ENCODE data around the gene SPON2.
A peak's percentile ranks its signal among the peaks of the same experiment; 100 is the strongest.

The SPON2 gene

DNA sequence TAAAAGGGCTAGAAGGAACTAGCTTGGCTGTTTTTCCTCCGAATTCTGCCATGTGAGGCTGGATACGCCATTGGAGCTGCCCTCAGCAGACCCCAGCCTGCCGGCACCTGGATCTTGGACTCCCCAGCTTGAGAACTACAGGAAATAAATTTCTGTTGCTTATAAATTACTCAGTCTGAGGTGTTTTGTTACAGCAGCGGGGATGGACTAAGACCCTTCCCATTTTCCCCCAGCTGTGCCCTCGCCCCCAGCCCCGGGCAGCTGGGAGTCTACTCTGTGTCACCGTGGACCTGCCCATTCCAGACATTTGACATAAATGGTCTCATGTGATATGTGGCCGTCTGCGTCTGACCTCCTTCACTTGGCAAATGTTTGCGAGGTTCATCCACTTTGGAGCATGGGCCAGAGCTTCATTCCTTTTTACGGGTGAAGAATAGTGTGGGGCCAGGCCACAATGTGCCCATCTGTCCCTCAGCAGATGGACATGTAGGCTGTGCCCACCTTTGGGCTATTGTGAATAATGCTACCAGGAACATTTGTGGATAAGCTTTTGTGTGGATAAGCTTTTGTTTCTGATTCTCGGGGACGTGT is 30.7 kb upstream of the SPON2 start:
- Histone ChIP-seq H3K4me3 (ENCODE audit: insufficient read length, low read depth) (no peak overlapping the region), H3K27me3 (ENCODE audit: insufficient read depth, insufficient read length) (no peaks in the 10 kb centered on the region), H3K4me1 (ENCODE audit: insufficient read depth, insufficient read length) (peaks cover 23% of the 10 kb centered on the region), H3K9ac (ENCODE audit: insufficient read length, low read depth) (no peak overlapping the region), H3K9me3 (ENCODE audit: insufficient read depth, low read length) (no peaks in the 10 kb centered on the region), H3K36me3 (ENCODE audit: insufficient read depth, insufficient read length, low read length) (no peaks in the 10 kb centered on the region)
- DNase-seq (ENCODE audit: low read depth, low spot score) = no peak
- TF ChIP-seq SUZ12 (IDR thresholded peaks at IDR 0.05; ENCODE audit: extremely low read depth, insufficient read depth, insufficient read length) (no peak), ZNF274 (IDR thresholded peaks at IDR 0.05; ENCODE audit: low read depth, low read length) (no peak), YY1 (IDR thresholded peaks at IDR 0.05; ENCODE audit: insufficient read depth, insufficient read length) (no peak)

DNA sequence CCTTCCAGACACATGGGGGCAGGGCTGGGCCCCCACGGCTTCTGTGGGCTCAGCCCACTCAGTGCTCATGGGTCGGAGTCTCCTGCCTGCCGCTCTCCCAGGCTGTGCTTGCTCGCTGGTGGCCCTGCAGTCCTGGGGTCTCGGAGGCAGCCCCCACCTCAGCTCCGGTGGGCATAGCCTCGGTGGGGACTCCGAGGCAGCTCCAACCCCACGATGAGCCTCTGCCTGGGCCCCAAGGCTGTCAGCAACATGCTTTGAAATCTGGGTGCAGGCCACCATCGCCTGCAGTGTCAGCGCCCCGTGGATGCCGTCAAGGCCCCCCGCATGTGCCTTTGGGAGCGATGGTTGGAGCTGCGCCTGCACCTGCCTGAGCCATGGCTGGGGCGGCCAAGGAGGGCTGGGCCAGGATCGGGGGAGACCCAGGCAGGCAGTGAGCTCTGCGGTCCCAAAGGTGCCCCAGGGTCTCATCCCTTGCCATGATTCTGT is 30.2 kb upstream of the SPON2 start:
- H3K27me3 ChIP-seq (ENCODE audit: insufficient read depth, insufficient read length) = no peaks in the 10 kb centered on the region
- no peak overlapping the region for H3K9ac ChIP-seq (ENCODE audit: insufficient read length, low read depth)
- peaks cover 20% of the 10 kb centered on the region for H3K4me1 ChIP-seq (ENCODE audit: insufficient read depth, insufficient read length)
- no peaks in the 10 kb centered on the region for H3K9me3 ChIP-seq (ENCODE audit: insufficient read depth, low read length)
- DNase-seq (ENCODE audit: low read depth, low spot score) = no peak
- H3K4me3 ChIP-seq (ENCODE audit: insufficient read length, low read depth) = no peak overlapping the region
- TF ChIP-seq YY1 (IDR thresholded peaks at IDR 0.05; ENCODE audit: insufficient read depth, insufficient read length) = no peak
- TF ChIP-seq ZNF274 (IDR thresholded peaks at IDR 0.05; ENCODE audit: low read depth, low read length) = no peak
- TF ChIP-seq SUZ12 (IDR thresholded peaks at IDR 0.05; ENCODE audit: extremely low read depth, insufficient read depth, insufficient read length) = no peak
- no peaks in the 10 kb centered on the region for H3K36me3 ChIP-seq (ENCODE audit: insufficient read depth, insufficient read length, low read length)

GRCh38 chr4:1201851-1202525 is 29.6 kb upstream of the SPON2 start:
- Histone ChIP-seq H3K4me3 (ENCODE audit: insufficient read length, low read depth) (no peak overlapping the region), H3K9me3 (ENCODE audit: insufficient read depth, low read length) (no peaks in the 10 kb centered on the region), H3K9ac (ENCODE audit: insufficient read length, low read depth) (no peak overlapping the region), H3K27me3 (ENCODE audit: insufficient read depth, insufficient read length) (no peaks in the 10 kb centered on the region), H3K4me1 (ENCODE audit: insufficient read depth, insufficient read length) (peaks cover 20% of the 10 kb centered on the region), H3K36me3 (ENCODE audit: insufficient read depth, insufficient read length, low read length) (no peaks in the 10 kb centered on the region)
- no peak for DNase-seq (ENCODE audit: low read depth, low spot score)
- TF ChIP-seq SUZ12 (IDR thresholded peaks at IDR 0.05; ENCODE audit: extremely low read depth, insufficient read depth, insufficient read length) (no peak), YY1 (IDR thresholded peaks at IDR 0.05; ENCODE audit: insufficient read depth, insufficient read length) (no peak), ZNF274 (IDR thresholded peaks at IDR 0.05; ENCODE audit: low read depth, low read length) (no peak)

GRCh38 chr4:1200425-1201035 is 28.1 kb upstream of the SPON2 start:
- Histone ChIP-seq H3K9me3 (ENCODE audit: insufficient read depth, low read length) (no peaks in the 10 kb centered on the region), H3K36me3 (ENCODE audit: insufficient read depth, insufficient read length, low read length) (no peaks in the 10 kb centered on the region), H3K27me3 (ENCODE audit: insufficient read depth, insufficient read length) (no peaks in the 10 kb centered on the region), H3K4me1 (ENCODE audit: insufficient read depth, insufficient read length) (peaks cover 13% of the 10 kb centered on the region), H3K9ac (ENCODE audit: insufficient read length, low read depth) (peak overlapping the region; percentile 16), H3K4me3 (ENCODE audit: insufficient read length, low read depth) (no peak overlapping the region)
- TF ChIP-seq ZNF274 (IDR thresholded peaks at IDR 0.05; ENCODE audit: low read depth, low read length) (no peak), YY1 (IDR thresholded peaks at IDR 0.05; ENCODE audit: insufficient read depth, insufficient read length) (no peak), SUZ12 (IDR thresholded peaks at IDR 0.05; ENCODE audit: extremely low read depth, insufficient read depth, insufficient read length) (no peak)
- no peak for DNase-seq (ENCODE audit: low read depth, low spot score)

DNA sequence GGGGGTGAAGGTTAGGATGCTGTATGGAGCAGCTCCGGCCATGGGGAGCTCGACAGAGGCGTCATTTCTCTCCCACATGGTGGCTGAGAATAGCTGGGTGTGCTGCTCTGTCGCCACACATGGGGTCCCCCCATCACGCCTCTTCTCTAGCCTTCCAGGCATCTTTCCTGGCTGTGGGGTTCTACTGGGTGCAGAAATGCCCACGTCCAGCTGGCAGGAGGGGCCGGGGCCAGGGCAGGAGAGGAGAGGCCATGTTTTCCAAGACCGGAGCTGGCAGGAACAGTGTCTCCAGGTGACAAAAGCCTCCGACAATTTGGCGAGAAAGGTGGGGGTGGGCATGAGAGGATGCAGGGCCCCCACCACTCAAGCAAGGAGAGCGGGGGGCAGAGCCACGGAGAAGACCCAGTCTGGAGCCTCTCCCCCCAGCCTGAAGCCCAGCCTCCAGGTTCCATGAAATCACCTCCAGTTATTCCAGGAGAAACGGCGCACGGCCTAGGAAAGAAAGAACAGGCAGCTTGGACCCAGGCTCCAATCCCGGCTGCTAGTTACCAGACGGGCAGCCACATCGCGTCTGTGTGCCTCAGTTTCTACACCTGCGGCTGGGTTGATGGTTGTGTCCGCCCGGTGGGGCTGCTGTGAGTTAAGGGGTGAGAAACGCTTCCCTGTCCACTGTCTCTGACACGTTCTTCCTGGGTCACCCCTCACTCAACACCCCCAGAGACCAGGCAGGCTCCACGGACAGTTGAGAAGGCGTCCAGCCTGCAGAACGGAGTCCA is 27.4 kb upstream of the SPON2 start:
- TF ChIP-seq SUZ12 (IDR thresholded peaks at IDR 0.05; ENCODE audit: extremely low read depth, insufficient read depth, insufficient read length) (no peak), ZNF274 (IDR thresholded peaks at IDR 0.05; ENCODE audit: low read depth, low read length) (no peak), YY1 (IDR thresholded peaks at IDR 0.05; ENCODE audit: insufficient read depth, insufficient read length) (no peak)

DNA sequence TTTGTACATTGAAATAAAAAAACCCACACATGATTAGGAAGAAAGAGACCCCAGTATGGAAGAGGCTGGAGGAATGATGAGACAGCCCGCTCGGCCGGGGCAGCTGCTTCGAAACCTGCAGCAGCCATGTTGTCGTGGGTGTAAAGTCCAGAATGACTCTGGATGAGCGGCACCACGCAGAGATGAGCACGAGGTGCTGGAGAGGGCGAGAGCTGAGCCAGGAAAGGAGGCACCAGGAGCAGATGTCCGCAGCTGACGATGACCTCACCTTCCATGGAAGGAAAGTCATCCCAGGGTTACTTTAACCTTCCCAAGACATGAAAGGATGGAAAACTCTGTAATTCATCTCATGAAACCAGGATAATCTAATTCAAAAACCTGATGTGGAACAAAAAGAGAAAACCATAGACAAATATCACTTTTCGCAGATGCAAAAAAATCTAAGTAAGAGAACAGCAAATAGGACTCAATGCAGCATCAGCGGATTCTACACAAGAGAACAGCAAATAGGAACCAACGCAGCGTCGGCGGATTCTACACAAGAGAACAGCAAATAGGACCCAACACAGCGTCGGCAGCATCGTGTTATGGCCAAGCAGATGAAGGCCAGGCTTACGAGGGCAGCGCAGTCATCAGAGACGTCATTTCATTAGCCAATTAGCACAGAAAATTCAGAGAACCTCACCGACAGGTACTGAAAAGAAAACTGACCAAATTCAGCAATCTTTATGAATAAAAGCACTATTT is 25.9 kb upstream of the SPON2 start:
- Histone ChIP-seq H3K9me3 (ENCODE audit: insufficient read depth, low read length) (no peaks in the 10 kb centered on the region), H3K36me3 (ENCODE audit: insufficient read depth, insufficient read length, low read length) (no peaks in the 10 kb centered on the region), H3K9ac (ENCODE audit: insufficient read length, low read depth) (no peak overlapping the region), H3K4me3 (ENCODE audit: insufficient read length, low read depth) (no peak overlapping the region), H3K27me3 (ENCODE audit: insufficient read depth, insufficient read length) (no peaks in the 10 kb centered on the region), H3K4me1 (ENCODE audit: insufficient read depth, insufficient read length) (peaks cover 9% of the 10 kb centered on the region)
- no peak for TF ChIP-seq ZNF274 (IDR thresholded peaks at IDR 0.05; ENCODE audit: low read depth, low read length)
- DNase-seq (ENCODE audit: low read depth, low spot score) = no peak

More for the DNA sequence above, 27.4 kb upstream of the SPON2 start:
- DNase-seq (ENCODE audit: low read depth, low spot score) = no peak
- H3K27me3 ChIP-seq (ENCODE audit: insufficient read depth, insufficient read length) = no peaks in the 10 kb centered on the region
- H3K4me3 ChIP-seq (ENCODE audit: insufficient read length, low read depth) = no peak overlapping the region
- H3K9me3 ChIP-seq (ENCODE audit: insufficient read depth, low read length) = no peaks in the 10 kb centered on the region
- H3K4me1 ChIP-seq (ENCODE audit: insufficient read depth, insufficient read length) = peaks cover 9% of the 10 kb centered on the region
- H3K36me3 ChIP-seq (ENCODE audit: insufficient read depth, insufficient read length, low read length) = no peaks in the 10 kb centered on the region
- H3K9ac ChIP-seq (ENCODE audit: insufficient read length, low read depth) = no peak overlapping the region
